ENCODE measurements around the gene KCNH1. TPM values are rescaled to one million over a fixed set of nuclear protein-coding genes. Genes with fewer than 3 reads are reported as not detected.

KCNH1 gene
- total and polyA plus RNA-seq, 5 experiments from 2014 or later = not detected

GRCh38 chr1:210790196-210790595 lies 343.8 kb downstream of the KCNH1 start:
- no peak overlapping the region for H3K4me3 Mint-ChIP-seq
- DNase-seq = no peak
- H3K27me3 Mint-ChIP-seq = peaks cover 6 to 42% (median 21%) of the 10 kb centered on the region in 5 donors
- ATAC-seq = no peak
- H3K4me1 Mint-ChIP-seq = no peaks in the 10 kb centered on the region
- no peaks in the 10 kb centered on the region for H3K9me3 Mint-ChIP-seq
- H3K27ac Mint-ChIP-seq = no peak overlapping the region
- no peaks in the 10 kb centered on the region for H3K36me3 Mint-ChIP-seq
- POLR2A ChIA-PET = no interaction called here

DNA sequence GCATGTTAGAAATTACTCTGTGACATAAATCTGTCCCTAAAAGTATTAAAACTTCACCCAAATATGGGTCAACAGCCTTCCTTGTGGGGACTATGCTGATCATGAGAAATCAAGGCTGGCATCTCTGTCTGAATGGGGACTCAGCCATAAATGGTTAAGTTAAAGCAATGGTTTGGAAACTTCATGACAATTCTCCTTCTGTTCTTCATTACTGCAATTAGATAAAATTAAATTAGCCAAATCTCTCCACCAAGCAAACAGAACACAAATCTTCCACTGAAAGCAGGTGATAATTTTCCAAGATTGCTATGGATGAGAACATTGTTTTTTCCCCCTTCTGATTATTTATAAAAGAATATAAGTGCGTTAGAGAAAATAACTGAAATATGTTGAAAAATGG lies 346.1 kb downstream of the KCNH1 start:
- no peak for DNase-seq
- POLR2A ChIA-PET = no interaction called here
- H3K4me3 Mint-ChIP-seq = no peak overlapping the region
- H3K9me3 Mint-ChIP-seq = no peaks in the 10 kb centered on the region
- H3K36me3 Mint-ChIP-seq = no peaks in the 10 kb centered on the region
- no peak for ATAC-seq
- H3K4me1 Mint-ChIP-seq = no peaks in the 10 kb centered on the region
- H3K27me3 Mint-ChIP-seq = peaks cover 6 to 42% (median 20%) of the 10 kb centered on the region in 5 donors
- no peak overlapping the region for H3K27ac Mint-ChIP-seq

DNA sequence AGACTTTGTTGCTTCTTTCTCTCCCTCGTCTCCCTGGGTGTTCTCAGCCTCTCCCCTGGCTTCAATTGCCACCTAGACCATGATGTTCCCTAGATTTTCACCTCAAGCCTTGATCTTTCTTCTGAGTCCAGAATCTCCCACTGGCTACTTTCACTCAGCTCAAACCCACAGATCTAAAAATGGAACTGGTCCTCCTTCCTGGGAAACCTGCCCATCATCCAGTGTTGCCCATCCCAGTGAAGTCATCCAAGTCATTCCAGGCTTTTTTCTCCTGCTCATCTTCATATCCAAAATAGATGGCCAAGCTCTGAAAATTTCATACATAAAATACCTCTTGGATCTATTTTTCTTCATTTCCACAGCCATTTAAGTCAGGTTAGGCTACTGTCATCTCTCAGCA lies 347.4 kb downstream of the KCNH1 start:
- Mint-ChIP-seq H3K4me1 (no peaks in the 10 kb centered on the region), H3K4me3 (no peak overlapping the region), H3K27ac (no peak overlapping the region), H3K36me3 (no peaks in the 10 kb centered on the region), H3K9me3 (no peaks in the 10 kb centered on the region), H3K27me3 (peaks cover 6 to 40% (median 20%) of the 10 kb centered on the region in 5 donors)
- POLR2A ChIA-PET = no interaction called here
- DNase-seq (no peak), ATAC-seq (no peak)

GRCh38 chr1:210783925-210784324 lies 350.0 kb downstream of the KCNH1 start:
- no peak for DNase-seq
- Mint-ChIP-seq H3K9me3 (no peaks in the 10 kb centered on the region), H3K27me3 (peaks cover 6 to 34% (median 9%) of the 10 kb centered on the region in 5 donors), H3K36me3 (no peaks in the 10 kb centered on the region), H3K4me3 (no peak overlapping the region), H3K4me1 (no peaks in the 10 kb centered on the region), H3K27ac (no peak overlapping the region)
- no peak for ATAC-seq
- POLR2A ChIA-PET = no interaction called here

GRCh38 chr1:210781652-210782051 lies 352.3 kb downstream of the KCNH1 start:
- H3K27ac Mint-ChIP-seq = no peak overlapping the region
- H3K4me3 Mint-ChIP-seq = no peak overlapping the region
- H3K27me3 Mint-ChIP-seq = peaks cover 5 to 25% (median 15%) of the 10 kb centered on the region in 5 donors
- H3K4me1 Mint-ChIP-seq = no peaks in the 10 kb centered on the region
- ATAC-seq = no peak
- POLR2A ChIA-PET = no interaction called here
- H3K36me3 Mint-ChIP-seq = no peaks in the 10 kb centered on the region
- peaks cover 0 to 2% (median 0%) of the 10 kb centered on the region in 9 donors for H3K9me3 Mint-ChIP-seq
- DNase-seq = no peak

GRCh38 chr1:210779269-210779668 lies 354.7 kb downstream of the KCNH1 start:
- Mint-ChIP-seq H3K4me1 (no peaks in the 10 kb centered on the region), H3K4me3 (no peak overlapping the region)
- POLR2A ChIA-PET = no interaction called here

DNA sequence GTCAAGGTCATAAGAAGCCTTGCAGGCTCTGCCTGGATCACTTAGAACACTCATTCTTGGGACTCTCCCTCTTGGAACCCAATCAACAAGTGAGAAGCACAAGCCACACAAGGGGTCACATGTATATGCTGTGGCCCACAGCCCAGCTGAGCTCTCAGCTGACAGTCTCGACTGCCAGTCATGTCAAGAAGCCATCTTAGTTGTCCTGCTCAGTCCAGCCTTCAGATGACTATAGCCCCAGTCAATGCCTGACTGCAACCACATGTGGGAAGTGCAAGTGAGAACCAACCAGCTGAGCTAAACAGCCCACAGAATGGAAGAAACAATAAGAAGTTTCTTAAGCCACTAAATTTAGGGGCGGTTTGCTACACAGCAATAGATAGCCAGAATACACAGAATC lies 356.0 kb downstream of the KCNH1 start:
- H3K4me1 Mint-ChIP-seq = no peaks in the 10 kb centered on the region
- peaks cover 0 to 2% (median 0%) of the 10 kb centered on the region in 9 donors for H3K9me3 Mint-ChIP-seq
- POLR2A ChIA-PET = no interaction called here
- no peaks in the 10 kb centered on the region for H3K36me3 Mint-ChIP-seq
- H3K27ac Mint-ChIP-seq = no peak overlapping the region
- ATAC-seq (no peak), DNase-seq (no peak)
- H3K4me3 Mint-ChIP-seq = no peak overlapping the region
- peaks cover 2 to 36% (median 13%) of the 10 kb centered on the region in 5 donors for H3K27me3 Mint-ChIP-seq

More at GRCh38 chr1:210779269-210779668, 354.7 kb downstream of the KCNH1 start:
- H3K9me3 Mint-ChIP-seq = peaks cover 0 to 2% (median 0%) of the 10 kb centered on the region in 9 donors
- ATAC-seq = no peak
- peaks cover 2 to 36% (median 13%) of the 10 kb centered on the region in 5 donors for H3K27me3 Mint-ChIP-seq
- no peak overlapping the region for H3K27ac Mint-ChIP-seq
- no peaks in the 10 kb centered on the region for H3K36me3 Mint-ChIP-seq
- no peak for DNase-seq

- POLR2A ChIA-PET = no interaction called here
- no peak for ATAC-seq
- Mint-ChIP-seq H3K36me3 (no peaks in the 10 kb centered on the region), H3K9me3 (peaks cover 0 to 2% (median 0%) of the 10 kb centered on the region in 9 donors), H3K4me3 (no peak overlapping the region), H3K27ac (no peak overlapping the region), H3K4me1 (no peaks in the 10 kb centered on the region), H3K27me3 (peaks cover 0 to 28% (median 10%) of the 10 kb centered on the region in 5 donors)
- DNase-seq = no peak
Measured at GRCh38 chr1:210776712-210777111, 357.2 kb downstream of the KCNH1 start.

DNA sequence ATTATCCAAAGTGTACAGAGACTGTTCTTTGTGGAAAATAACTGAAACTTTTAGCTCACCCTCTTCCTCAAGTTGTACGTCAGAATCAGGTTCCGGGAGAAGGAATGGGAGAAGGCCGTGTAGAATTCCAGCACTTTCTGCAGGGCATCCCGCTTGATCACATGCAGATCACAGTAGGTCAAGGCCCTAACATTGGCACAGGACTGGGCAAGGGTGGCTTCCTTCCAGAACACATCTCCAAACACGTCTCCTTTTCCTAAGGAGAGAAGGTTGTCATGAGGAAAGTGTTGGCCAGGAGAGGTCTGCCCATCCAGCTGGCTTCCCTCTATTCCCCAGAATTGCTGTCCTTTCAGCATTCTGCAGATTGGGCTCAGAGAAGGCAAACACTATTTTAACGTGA lies 358.7 kb downstream of the KCNH1 start:
- H3K27me3 Mint-ChIP-seq = peaks cover 0 to 18% (median 8%) of the 10 kb centered on the region in 5 donors
- H3K27ac Mint-ChIP-seq = no peak overlapping the region
- DNase-seq = no peak
- peaks cover 0 to 2% (median 0%) of the 10 kb centered on the region in 9 donors for H3K9me3 Mint-ChIP-seq
- ATAC-seq = no peak
- no peak overlapping the region for H3K4me3 Mint-ChIP-seq
- H3K36me3 Mint-ChIP-seq = no peaks in the 10 kb centered on the region
- no peaks in the 10 kb centered on the region for H3K4me1 Mint-ChIP-seq
- POLR2A ChIA-PET = no interaction called here

DNA sequence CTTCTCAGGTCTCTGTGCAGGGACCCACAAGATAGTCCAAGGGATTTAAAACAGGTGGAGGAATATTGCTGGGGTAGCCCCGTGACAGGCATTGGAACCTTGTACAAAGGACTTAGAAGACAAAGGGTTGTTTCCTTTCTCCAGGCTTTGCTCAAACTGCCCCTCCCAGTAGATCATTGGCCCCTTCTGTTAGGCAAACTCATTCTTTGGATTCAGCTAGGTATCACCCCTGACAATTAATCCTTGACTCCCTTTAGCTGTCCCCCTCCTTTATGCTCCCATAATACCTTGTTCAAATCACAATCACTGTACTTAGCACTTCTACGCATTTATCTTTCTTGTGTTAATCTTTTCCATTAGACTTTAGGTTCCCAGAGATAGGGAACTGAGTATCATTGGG lies 360.5 kb downstream of the KCNH1 start:
- no peak for ATAC-seq
- POLR2A ChIA-PET = no interaction called here

DNA sequence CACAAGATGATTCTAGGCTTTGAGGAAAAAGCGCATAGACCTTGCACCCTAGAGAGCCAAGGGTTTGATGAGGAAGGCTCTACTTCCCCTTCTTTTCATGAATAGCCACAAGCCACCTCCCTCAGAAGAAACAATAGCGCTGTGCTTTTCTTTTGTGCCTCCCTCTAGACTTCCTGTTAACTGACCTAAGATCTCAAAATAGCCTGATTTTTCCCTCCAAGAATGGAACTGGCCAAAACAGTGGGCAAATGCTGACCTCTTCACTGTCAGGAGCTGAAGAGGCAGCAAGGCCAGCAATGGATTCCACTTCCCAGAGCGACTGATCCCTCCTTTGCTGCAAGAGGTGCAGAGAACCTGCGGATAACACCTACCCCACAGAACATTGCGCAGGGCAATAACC lies 362.8 kb downstream of the KCNH1 start:
- Mint-ChIP-seq H3K36me3 (no peaks in the 10 kb centered on the region), H3K4me3 (no peak overlapping the region), H3K27me3 (peaks cover 1 to 29% (median 6%) of the 10 kb centered on the region in 5 donors), H3K4me1 (no peaks in the 10 kb centered on the region), H3K9me3 (no peaks in the 10 kb centered on the region), H3K27ac (no peak overlapping the region)
- DNase-seq (no peak), ATAC-seq (no peak)
- POLR2A ChIA-PET = no interaction called here

More for the DNA sequence above, 360.5 kb downstream of the KCNH1 start:
- Mint-ChIP-seq H3K4me1 (no peaks in the 10 kb centered on the region), H3K27ac (no peak overlapping the region), H3K36me3 (no peaks in the 10 kb centered on the region), H3K4me3 (no peak overlapping the region), H3K9me3 (peaks cover 0 to 2% (median 0%) of the 10 kb centered on the region in 9 donors), H3K27me3 (peaks cover 1 to 29% (median 12%) of the 10 kb centered on the region in 5 donors)
- no peak for DNase-seq

GRCh38 chr1:210770396-210770984 lies 363.5 kb downstream of the KCNH1 start:
- H3K27me3 Mint-ChIP-seq = peaks cover 1 to 29% (median 3%) of the 10 kb centered on the region in 5 donors
- no peaks in the 10 kb centered on the region for H3K4me1 Mint-ChIP-seq
- no peak overlapping the region for H3K27ac Mint-ChIP-seq
- H3K9me3 Mint-ChIP-seq = no peaks in the 10 kb centered on the region
- no peak for ATAC-seq
- H3K4me3 Mint-ChIP-seq = no peak overlapping the region
- H3K36me3 Mint-ChIP-seq = no peaks in the 10 kb centered on the region
- no peak for DNase-seq
- POLR2A ChIA-PET = no interaction called here

DNA sequence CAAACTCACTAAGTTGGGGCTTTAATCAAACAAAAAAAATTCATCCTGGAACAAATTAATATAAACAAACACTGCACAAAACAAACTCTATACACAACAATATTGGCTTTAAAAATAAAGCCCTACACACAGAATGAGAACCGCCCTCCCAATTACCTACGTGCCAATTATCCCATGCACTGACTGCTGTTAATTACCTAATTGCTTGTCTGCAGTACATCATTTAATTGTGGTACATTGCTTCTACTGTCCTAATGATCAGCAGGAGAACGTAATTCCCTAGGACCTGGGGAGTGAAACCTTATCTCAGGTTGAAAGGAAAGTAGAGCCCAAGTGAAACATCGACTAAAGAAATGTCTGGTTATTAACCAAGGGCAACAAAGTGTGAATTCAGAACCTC lies 364.5 kb downstream of the KCNH1 start:
- POLR2A ChIA-PET = no interaction called here
- Mint-ChIP-seq H3K27ac (no peak overlapping the region), H3K4me1 (no peaks in the 10 kb centered on the region), H3K9me3 (no peaks in the 10 kb centered on the region), H3K27me3 (peaks cover 0 to 23% (median 1%) of the 10 kb centered on the region in 5 donors), H3K36me3 (no peaks in the 10 kb centered on the region), H3K4me3 (no peak overlapping the region)
- DNase-seq = no peak
- ATAC-seq = no peak

DNA sequence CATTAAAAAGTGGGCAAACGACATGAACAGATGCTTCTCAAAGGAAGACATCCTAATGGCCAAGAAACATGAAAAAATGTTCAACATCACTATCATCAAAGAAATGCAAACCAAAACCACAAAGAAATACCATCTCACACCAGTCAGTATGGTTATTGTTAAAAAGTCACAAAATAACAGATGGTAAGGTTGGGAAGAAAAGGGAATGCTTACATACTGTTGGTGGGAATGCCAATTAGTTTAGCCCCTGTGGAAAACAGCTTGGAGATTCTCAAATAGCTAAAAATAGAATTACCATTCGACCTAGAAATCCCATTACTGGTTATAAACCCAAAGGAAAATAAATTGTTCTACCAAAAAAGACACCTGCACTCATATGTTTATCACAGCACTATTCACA lies 369.4 kb downstream of the KCNH1 start:
- Mint-ChIP-seq H3K4me1 (no peaks in the 10 kb centered on the region), H3K36me3 (no peaks in the 10 kb centered on the region), H3K9me3 (peaks cover 0 to 15% (median 6%) of the 10 kb centered on the region in 9 donors), H3K27ac (no peak overlapping the region), H3K4me3 (no peak overlapping the region), H3K27me3 (peaks cover 0 to 8% (median 1%) of the 10 kb centered on the region in 5 donors)
- POLR2A ChIA-PET = no interaction called here
- ATAC-seq (no peak), DNase-seq (no peak)
